Gastroesophageal sphincter (tissue), 3 donors: ENCODE measurements around the gene SLC38A10.

Source experiments
- POLR2A ChIP-seq, 2 donors: fragments of 450-650 bp; IDR thresholded peaks; one replicate each; pipeline ENCODE4 v1.6.1; 2017; ENCODE audit warnings: antibody characterized with exemption in 2 of 2, mild to moderate bottlenecking in 2 of 2, moderate library complexity in 1 of 2
- POLR2AphosphoS5 ChIP-seq: sonication (generic); formaldehyde crosslinking; IDR thresholded peaks from one replicate; pipeline ENCODE4 v1.6.1; 2017; ENCODE audit warnings: antibody characterized with exemption
- TF ChIP-seq, protein P1 (sequence below), 4 experiments: fragments of 200-600 bp in 2 of 4; fragments of 450-650 bp in 2 of 4; sonication (generic) in 1 of 4; IDR thresholded peaks; one replicate each; pipeline ENCODE4 v1.5.1; 2017 to 2019; ENCODE audit warnings: antibody characterized with exemption in 4 of 4, mild to moderate bottlenecking in 2 of 4, moderate library complexity in 2 of 4

DNA sequence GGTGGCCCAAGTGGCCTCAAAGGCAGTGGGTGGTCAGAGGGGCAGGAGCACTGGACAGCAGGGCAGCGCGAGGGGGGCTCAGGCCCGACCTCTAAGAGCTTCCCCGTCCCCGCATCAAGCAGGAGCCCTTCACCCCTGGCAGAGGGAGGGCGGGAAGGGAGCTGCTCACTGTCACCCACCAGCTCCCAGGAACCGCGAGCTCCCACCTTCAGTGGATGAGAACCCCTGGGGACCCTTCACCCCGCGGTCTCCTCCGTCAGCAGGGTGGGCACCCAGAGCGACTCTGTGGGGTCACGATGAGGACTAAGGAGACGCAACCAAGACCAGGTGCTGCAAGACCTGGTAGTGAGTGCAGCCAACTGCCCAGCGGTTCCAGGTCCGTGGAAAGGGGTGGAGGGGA is 86.0 kb downstream of the SLC38A10 start:
- TF ChIP-seq, protein P1, sequence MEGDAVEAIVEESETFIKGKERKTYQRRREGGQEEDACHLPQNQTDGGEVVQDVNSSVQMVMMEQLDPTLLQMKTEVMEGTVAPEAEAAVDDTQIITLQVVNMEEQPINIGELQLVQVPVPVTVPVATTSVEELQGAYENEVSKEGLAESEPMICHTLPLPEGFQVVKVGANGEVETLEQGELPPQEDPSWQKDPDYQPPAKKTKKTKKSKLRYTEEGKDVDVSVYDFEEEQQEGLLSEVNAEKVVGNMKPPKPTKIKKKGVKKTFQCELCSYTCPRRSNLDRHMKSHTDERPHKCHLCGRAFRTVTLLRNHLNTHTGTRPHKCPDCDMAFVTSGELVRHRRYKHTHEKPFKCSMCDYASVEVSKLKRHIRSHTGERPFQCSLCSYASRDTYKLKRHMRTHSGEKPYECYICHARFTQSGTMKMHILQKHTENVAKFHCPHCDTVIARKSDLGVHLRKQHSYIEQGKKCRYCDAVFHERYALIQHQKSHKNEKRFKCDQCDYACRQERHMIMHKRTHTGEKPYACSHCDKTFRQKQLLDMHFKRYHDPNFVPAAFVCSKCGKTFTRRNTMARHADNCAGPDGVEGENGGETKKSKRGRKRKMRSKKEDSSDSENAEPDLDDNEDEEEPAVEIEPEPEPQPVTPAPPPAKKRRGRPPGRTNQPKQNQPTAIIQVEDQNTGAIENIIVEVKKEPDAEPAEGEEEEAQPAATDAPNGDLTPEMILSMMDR (IDR thresholded peaks at IDR 0.05) = no peak
- TF ChIP-seq POLR2A (IDR thresholded peaks at IDR 0.05) (no peak), POLR2AphosphoS5 (no peak)
